H9 (cell line): ENCODE measurements around the gene SRGAP2C. TPM values are rescaled to one million over a fixed set of nuclear protein-coding genes. Genes with fewer than 3 reads are reported as not detected.
"Not testable (repeated sequence)": the region's sequence is repeated elsewhere in the genome, so short reads cannot be mapped to it uniquely, and the experiment has no call there.

Experiments used
- DNase-seq: peaks from one replicate; pipeline ENCODE4 v3.0.0-alpha.2; 2017
- H2AFZ ChIP-seq: one replicate; pipeline ENCODE4 v1.6.1; 2013; ENCODE audit warnings: mild to moderate bottlenecking, low read length, control low read depth, moderate library complexity
- H2AK5ac ChIP-seq: 2 replicates; pipeline ENCODE4 v1.6.1; 2013; ENCODE audit warnings: low read length, control low read depth, mixed read lengths; ENCODE audit not compliant: insufficient read length
- H2BK120ac ChIP-seq: one replicate; pipeline ENCODE4 v1.6.1; 2013; ENCODE audit warnings: low read depth, mild to moderate bottlenecking, low read length, control low read depth, inconsistent platforms; ENCODE audit not compliant: poor library complexity, severe bottlenecking
- H2BK12ac ChIP-seq: 2 replicates; pipeline ENCODE4 v1.6.1; 2013; ENCODE audit warnings: low read length, control low read depth, mixed read lengths, low read depth; ENCODE audit not compliant: insufficient read length
- H2BK15ac ChIP-seq: 2 replicates; pipeline ENCODE4 v1.6.1; 2013; ENCODE audit warnings: low read depth, low read length, control low read depth
- H2BK20ac ChIP-seq: one replicate; pipeline ENCODE4 v1.6.1; 2013; ENCODE audit warnings: low read depth, mild to moderate bottlenecking, low read length, control low read depth, inconsistent platforms; ENCODE audit not compliant: poor library complexity, severe bottlenecking
- H2BK5ac ChIP-seq: 2 replicates; pipeline ENCODE4 v1.6.1; 2013; ENCODE audit warnings: low read length, control low read depth, mixed read lengths; ENCODE audit not compliant: insufficient read length
- H3K14ac ChIP-seq: 2 replicates; pipeline ENCODE4 v1.6.1; 2013; ENCODE audit warnings: low read length, control low read depth; ENCODE audit not compliant: insufficient read depth
- H3K18ac ChIP-seq: 2 replicates; pipeline ENCODE4 v1.6.1; 2013; ENCODE audit warnings: low read depth, mild to moderate bottlenecking, mixed read lengths, low read length, control low read depth; ENCODE audit not compliant: insufficient read length
- H3K23ac ChIP-seq: 2 replicates; pipeline ENCODE4 v1.6.1; 2013; ENCODE audit warnings: low read length, control low read depth, mixed read lengths, low read depth; ENCODE audit not compliant: insufficient read length
- H3K23me2 ChIP-seq: 2 replicates; pipeline ENCODE4 v1.6.1; 2013; ENCODE audit warnings: low read depth, mild to moderate bottlenecking, mixed read lengths, low read length, control low read depth; ENCODE audit not compliant: insufficient read length, poor library complexity, severe bottlenecking
- H3K27ac ChIP-seq: 2 replicates; pipeline ENCODE4 v1.5.1; 2013; ENCODE audit warnings: low read length, control low read depth, mixed read lengths, low read depth; ENCODE audit not compliant: insufficient read length
- H3K27me3 ChIP-seq: 2 replicates; pipeline ENCODE4 v1.6.1; 2013; ENCODE audit warnings: low read length, control low read depth, inconsistent platforms; ENCODE audit not compliant: insufficient read depth
- H3K4ac ChIP-seq: 2 replicates; pipeline ENCODE4 v1.6.1; 2013; ENCODE audit warnings: low read depth, mild to moderate bottlenecking, control low read depth, inconsistent platforms, low read length, moderate library complexity
- H3K4me1 ChIP-seq: 2 replicates; pipeline ENCODE4 v1.6.1; 2013; ENCODE audit warnings: low read length, control low read depth, inconsistent platforms; ENCODE audit not compliant: insufficient read depth
- H3K4me2 ChIP-seq: 2 replicates; pipeline ENCODE4 v1.6.1; 2013; ENCODE audit warnings: low read length, control low read depth, mixed read lengths; ENCODE audit not compliant: insufficient read length, insufficient read depth
- H3K56ac ChIP-seq: 2 replicates; pipeline ENCODE4 v1.6.1; 2013; ENCODE audit warnings: low read depth, mild to moderate bottlenecking, mixed read lengths, low read length, control low read depth; ENCODE audit not compliant: insufficient read length
- H3K79me1 ChIP-seq: 2 replicates; pipeline ENCODE4 v1.6.1; 2013; ENCODE audit warnings: low read depth, mild to moderate bottlenecking, moderate library complexity, low read length, control low read depth, inconsistent platforms; ENCODE audit not compliant: insufficient read depth, poor library complexity, severe bottlenecking
- H3K79me2 ChIP-seq: 2 replicates; pipeline ENCODE4 v1.6.1; 2013; ENCODE audit warnings: low read length, control low read depth, inconsistent platforms; ENCODE audit not compliant: insufficient read depth
- H3K9ac ChIP-seq: 2 replicates; pipeline ENCODE4 v1.6.1; 2013; ENCODE audit warnings: low read length, control low read depth, mixed read lengths; ENCODE audit not compliant: insufficient read length; ENCODE audit errors: extremely low read depth
- H3K9me3 ChIP-seq: one replicate; pipeline ENCODE4 v1.6.1; 2013; ENCODE audit warnings: low read depth, low read length, inconsistent platforms; ENCODE audit not compliant: control insufficient read depth
- H3T11ph ChIP-seq: one replicate; pipeline ENCODE4 v1.6.1; 2013; ENCODE audit warnings: mild to moderate bottlenecking, low read length, control low read depth, inconsistent platforms
- H4K20me1 ChIP-seq: one replicate; pipeline ENCODE4 v1.6.1; 2013; ENCODE audit not compliant: control insufficient read depth, insufficient read length, insufficient read depth
- H4K5ac ChIP-seq: 2 replicates; pipeline ENCODE4 v1.6.1; 2013; ENCODE audit warnings: low read depth, mild to moderate bottlenecking, mixed read lengths, low read length, control low read depth; ENCODE audit not compliant: insufficient read length
- H4K8ac ChIP-seq: replicated peaks from 2 replicates; pipeline ENCODE4 v1.6.1; 2013; ENCODE audit warnings: low read length, control low read depth, mixed read lengths, low read depth; ENCODE audit not compliant: insufficient read length
- H4K91ac ChIP-seq: 2 replicates; pipeline ENCODE4 v1.6.1; 2013; ENCODE audit warnings: low read depth, mild to moderate bottlenecking, moderate library complexity, mixed read lengths, low read length, control low read depth; ENCODE audit not compliant: insufficient read length
- H3K27ac Mint-ChIP-seq, 3 experiments: 2 replicates in 2 of 3; 3 replicates in 1 of 3; pipeline ENCODE4 v1.8.0; 2020 to 2021; ENCODE audit warnings: mixed read lengths in 3 of 3, mild to moderate bottlenecking in 1 of 3, moderate library complexity in 1 of 3
- H3K27me3 Mint-ChIP-seq: 2 replicates; pipeline ENCODE4 v1.8.0; 2021; ENCODE audit warnings: low read depth, mild to moderate bottlenecking, moderate library complexity, mixed read lengths
- H3K36me3 Mint-ChIP-seq, 3 experiments: 2 replicates in 2 of 3; 3 replicates in 1 of 3; pipeline ENCODE4 v1.8.0; 2020 to 2021; ENCODE audit warnings: low read depth in 3 of 3, mixed read lengths in 3 of 3; ENCODE audit not compliant: insufficient read depth in 1 of 3
- H3K4me1 Mint-ChIP-seq, 2 experiments: 2 replicates each; pipeline ENCODE4 v1.8.0; 2020; ENCODE audit warnings: mixed read lengths in 2 of 2
- H3K4me3 Mint-ChIP-seq, 2 experiments: 2 replicates in 1 of 2; 3 replicates in 1 of 2; pipeline ENCODE4 v1.8.0; 2020 to 2021; ENCODE audit warnings: mild to moderate bottlenecking in 2 of 2, mixed read lengths in 2 of 2, moderate library complexity in 1 of 2
- H3K9me3 Mint-ChIP-seq, 2 experiments: 2 replicates in 1 of 2; 3 replicates in 1 of 2; pipeline ENCODE4 v1.8.0; 2020; ENCODE audit warnings: mild to moderate bottlenecking in 2 of 2, mixed read lengths in 2 of 2, moderate library complexity in 1 of 2
- WGBS: extraction: QIAGEN DNeasy Blood & Tissue Kit; methylation state at CpG from one replicate; pipeline ENCODE4 v1.1.7; 2013; ENCODE audit warnings: missing lambda C conversion rate, low lambda C conversion rate, mixed read lengths; ENCODE audit not compliant: insufficient read length; ENCODE audit errors: extremely low coverage; 5-methylcytosine and 5-hydroxymethylcytosine counted together
- total RNA-seq: library from RNA; stranded (reverse); gene quantifications from 2 replicates; pipeline ENCODE4 v1.2.1, GENCODE V29; 2021

SRGAP2C gene
- total RNA-seq, 1 experiment from 2014 or later, result 16.5 TPM

GRCh38 chr1:121385563-121386288 lies 201.0 kb downstream of the SRGAP2C start:
- not testable (repeated sequence) for H2BK120ac ChIP-seq, H2BK15ac ChIP-seq, H3K27ac Mint-ChIP-seq, H3K23me2 ChIP-seq, H3K56ac ChIP-seq, H3K4me1 ChIP-seq, H2BK5ac ChIP-seq, H3K4me1 Mint-ChIP-seq, H3K9me3 Mint-ChIP-seq, H4K91ac ChIP-seq, H4K20me1 ChIP-seq, H3K14ac ChIP-seq, H3K4ac ChIP-seq, H3K9me3 ChIP-seq, H2AK5ac ChIP-seq, H3K4me3 Mint-ChIP-seq, H3K27me3 ChIP-seq, H3K79me2 ChIP-seq, H3K23ac ChIP-seq, H3K27me3 Mint-ChIP-seq, H3K4me2 ChIP-seq, H4K8ac ChIP-seq, H3K18ac ChIP-seq, H2AFZ ChIP-seq, H2BK20ac ChIP-seq, H3K36me3 Mint-ChIP-seq, H3K79me1 ChIP-seq, H2BK12ac ChIP-seq, H4K5ac ChIP-seq, DNase-seq, H3T11ph ChIP-seq, H3K9ac ChIP-seq, H3K27ac ChIP-seq
- no CpG with 5 or more reads among the region's 8 CpGs for WGBS

GRCh38 chr1:121386319-121386948 lies 201.7 kb downstream of the SRGAP2C start:
- not testable (repeated sequence) for H2BK15ac ChIP-seq, H3K18ac ChIP-seq, H4K5ac ChIP-seq, H3K23ac ChIP-seq, H3T11ph ChIP-seq, DNase-seq, H3K56ac ChIP-seq, H4K20me1 ChIP-seq, H2BK120ac ChIP-seq, H3K14ac ChIP-seq, H3K27ac Mint-ChIP-seq, H2BK12ac ChIP-seq, H3K36me3 Mint-ChIP-seq, H3K27ac ChIP-seq, H3K23me2 ChIP-seq, H3K9me3 ChIP-seq, H3K79me2 ChIP-seq, H2BK20ac ChIP-seq, H3K4me3 Mint-ChIP-seq, H3K4me1 Mint-ChIP-seq, H2BK5ac ChIP-seq, H3K27me3 Mint-ChIP-seq, H2AK5ac ChIP-seq, H3K4me1 ChIP-seq, H4K8ac ChIP-seq, H3K9ac ChIP-seq, H2AFZ ChIP-seq, H3K4me2 ChIP-seq, H3K4ac ChIP-seq, H4K91ac ChIP-seq, H3K27me3 ChIP-seq, H3K9me3 Mint-ChIP-seq, H3K79me1 ChIP-seq
- no CpG with 5 or more reads among the region's 8 CpGs for WGBS
